ENCODE measurements around the gene VEZF1. TPM values are rescaled to one million over a fixed set of nuclear protein-coding genes. Genes with fewer than 3 reads are reported as not detected.
A peak's percentile ranks its signal among the peaks of the same experiment; 100 is the strongest.

The VEZF1 gene
- total RNA-seq, 4 donors from 2014 or later: 29.7 to 49.3 (median 39.5) TPM

- H3K27ac ChIP-seq: peak overlapping the region; percentile 90 to 98 (median 96)
- peaks cover 0 to 45% (median 4%) of the 10 kb centered on the region in 4 donors for H3K4me1 ChIP-seq
- H3K36me3 ChIP-seq: peaks cover 0 to 43% (median 0%) of the 10 kb centered on the region in 3 donors
- H3K9me3 ChIP-seq: no peaks in the 10 kb centered on the region
- TF ChIP-seq CTCF (IDR thresholded peaks at IDR 0.05) (peak in 1 of 6 experiments; percentile 2), POLR2A (IDR thresholded peaks at IDR 0.05) (no peak)
- DNase-seq: no peak
- H3K4me3 ChIP-seq: peak overlapping the region; percentile 80 to 90 (median 85)
- no peaks in the 10 kb centered on the region for H3K27me3 ChIP-seq
These were observed 17.9 kb upstream of the VEZF1 start for GRCh38 chr17:58005728-58006559.

DNA sequence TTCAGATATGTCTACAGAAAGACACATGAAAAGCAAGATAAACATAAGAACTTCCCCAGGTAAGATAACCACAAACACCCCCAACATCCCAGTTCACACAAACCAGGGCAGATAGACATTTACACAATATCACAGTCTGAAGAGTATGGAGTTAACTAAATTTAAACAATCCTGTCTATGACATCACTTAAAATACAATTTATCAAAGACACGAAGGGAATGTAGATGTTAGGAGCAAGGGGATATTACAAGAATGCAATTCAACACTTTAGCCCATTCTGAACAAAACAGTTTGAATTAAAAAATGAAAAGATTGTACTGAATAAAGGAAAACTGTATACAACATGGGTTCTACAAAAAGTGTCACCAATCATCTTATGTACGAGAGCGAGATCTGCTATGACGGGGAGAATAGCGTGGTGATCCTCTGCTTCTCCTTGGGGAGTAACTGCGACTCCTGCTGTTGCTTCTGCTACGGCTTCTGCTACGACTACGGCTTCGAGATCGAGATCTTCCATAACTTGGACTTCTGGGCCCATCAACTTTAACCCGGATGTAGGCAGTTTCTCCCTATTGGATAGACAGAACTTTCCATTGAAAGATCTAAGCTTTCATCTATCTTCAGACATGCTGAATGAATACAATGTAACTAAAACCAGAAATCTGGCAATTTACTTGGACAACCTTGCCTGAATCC is 17.1 kb upstream of the VEZF1 start:
- Histone ChIP-seq H3K4me3 (peak overlapping the region; percentile 80 to 90 (median 85)), H3K27me3 (no peaks in the 10 kb centered on the region), H3K36me3 (peaks cover 0 to 51% (median 0%) of the 10 kb centered on the region in 3 donors), H3K4me1 (peaks cover 0 to 45% (median 4%) of the 10 kb centered on the region in 4 donors), H3K27ac (peak overlapping the region in 2 of 4 donors; percentile 90 to 98), H3K9me3 (no peaks in the 10 kb centered on the region)
- DNase-seq: no peak
- TF ChIP-seq POLR2A (IDR thresholded peaks at IDR 0.05): no peak
- peak in 1 of 6 experiments; percentile 2 for TF ChIP-seq CTCF (IDR thresholded peaks at IDR 0.05)

- TF ChIP-seq POLR2A (IDR thresholded peaks at IDR 0.05): no peak
- Histone ChIP-seq H3K27ac (no peak overlapping the region), H3K4me3 (no peak overlapping the region), H3K4me1 (peaks cover 0 to 45% (median 4%) of the 10 kb centered on the region in 4 donors), H3K27me3 (no peaks in the 10 kb centered on the region), H3K36me3 (peaks cover 0 to 51% (median 0%) of the 10 kb centered on the region in 3 donors), H3K9me3 (no peaks in the 10 kb centered on the region)
- no peak for DNase-seq
These were observed 16.0 kb upstream of the VEZF1 start for GRCh38 chr17:58004060-58004459.

DNA sequence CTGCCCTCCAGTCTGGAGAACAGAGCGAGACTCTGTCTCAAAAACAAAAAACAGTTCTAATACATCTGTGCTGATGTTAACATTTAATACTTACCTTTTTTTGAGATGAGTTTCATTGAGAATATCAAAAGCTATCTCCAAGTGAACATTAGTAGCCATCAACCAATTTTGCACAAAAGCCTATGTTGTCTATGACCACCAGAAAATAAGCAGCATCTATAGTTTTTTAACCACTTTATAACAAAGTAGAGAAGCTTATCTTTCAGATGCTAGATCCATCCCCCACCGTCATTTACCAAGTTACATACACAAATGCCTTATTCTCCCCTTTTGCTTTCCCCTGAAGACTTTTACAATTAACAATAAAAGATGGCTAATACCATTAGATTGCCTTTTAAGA is 14.9 kb upstream of the VEZF1 start:
- TF ChIP-seq POLR2A (IDR thresholded peaks at IDR 0.05): no peak
- TF ChIP-seq CTCF (IDR thresholded peaks at IDR 0.05): no peak
- no peak overlapping the region for H3K27ac ChIP-seq
- no peak for DNase-seq
- H3K36me3 ChIP-seq: peaks cover 0 to 51% (median 0%) of the 10 kb centered on the region in 3 donors
- no peaks in the 10 kb centered on the region for H3K9me3 ChIP-seq
- no peaks in the 10 kb centered on the region for H3K27me3 ChIP-seq
- no peak overlapping the region for H3K4me3 ChIP-seq
- peaks cover 0 to 41% (median 4%) of the 10 kb centered on the region in 4 donors for H3K4me1 ChIP-seq

GRCh38 chr17:58002154-58002948 is 14.3 kb upstream of the VEZF1 start:
- Histone ChIP-seq H3K4me1 (peaks cover 0 to 38% (median 4%) of the 10 kb centered on the region in 4 donors), H3K9me3 (no peaks in the 10 kb centered on the region), H3K4me3 (no peak overlapping the region), H3K27me3 (no peaks in the 10 kb centered on the region), H3K36me3 (peaks cover 0 to 57% (median 0%) of the 10 kb centered on the region in 3 donors), H3K27ac (no peak overlapping the region)
- no peak for TF ChIP-seq CTCF (IDR thresholded peaks at IDR 0.05)
- no peak for TF ChIP-seq POLR2A (IDR thresholded peaks at IDR 0.05)
- no peak for DNase-seq
